Measurements from ENCODE around the gene ORAI3.

ORAI3 gene

DNA sequence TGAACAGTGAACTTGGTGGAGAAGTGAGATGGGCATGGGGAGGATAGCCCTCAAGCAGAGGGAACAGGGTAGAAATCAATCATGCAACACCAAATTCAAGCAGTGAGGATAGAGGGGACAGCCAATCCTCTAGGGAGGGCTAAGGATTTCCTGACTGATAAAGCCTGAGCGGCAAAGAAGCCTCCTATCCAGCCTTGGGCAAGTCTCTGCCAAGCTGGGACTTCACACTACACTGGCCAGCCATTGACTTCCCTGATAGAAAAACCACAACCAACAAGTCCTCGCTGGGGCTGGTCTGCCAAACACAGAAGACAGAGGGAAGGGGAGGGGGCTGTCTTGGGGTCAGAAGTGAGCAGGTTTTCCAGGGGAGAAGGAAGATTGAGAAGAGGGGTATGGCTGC lies 28.0 kb upstream of the ORAI3 start:
- Histone ChIP-seq H3K36me3 (ENCODE audit: low read depth) (no peaks in the 10 kb centered on the region), H3K4me3 (ENCODE audit: severe bottlenecking) (no peak overlapping the region), H3K27me3 (ENCODE audit: insufficient read depth, poor library complexity, severe bottlenecking) (no peaks in the 10 kb centered on the region), H3K4me1 (ENCODE audit: insufficient read depth, poor library complexity, severe bottlenecking) (peaks cover 2% of the 10 kb centered on the region), H3K9me3 (ENCODE audit: severe bottlenecking) (no peaks in the 10 kb centered on the region), H3K27ac (ENCODE audit: poor library complexity, severe bottlenecking) (no peak overlapping the region)
- TF ChIP-seq, protein P1, sequence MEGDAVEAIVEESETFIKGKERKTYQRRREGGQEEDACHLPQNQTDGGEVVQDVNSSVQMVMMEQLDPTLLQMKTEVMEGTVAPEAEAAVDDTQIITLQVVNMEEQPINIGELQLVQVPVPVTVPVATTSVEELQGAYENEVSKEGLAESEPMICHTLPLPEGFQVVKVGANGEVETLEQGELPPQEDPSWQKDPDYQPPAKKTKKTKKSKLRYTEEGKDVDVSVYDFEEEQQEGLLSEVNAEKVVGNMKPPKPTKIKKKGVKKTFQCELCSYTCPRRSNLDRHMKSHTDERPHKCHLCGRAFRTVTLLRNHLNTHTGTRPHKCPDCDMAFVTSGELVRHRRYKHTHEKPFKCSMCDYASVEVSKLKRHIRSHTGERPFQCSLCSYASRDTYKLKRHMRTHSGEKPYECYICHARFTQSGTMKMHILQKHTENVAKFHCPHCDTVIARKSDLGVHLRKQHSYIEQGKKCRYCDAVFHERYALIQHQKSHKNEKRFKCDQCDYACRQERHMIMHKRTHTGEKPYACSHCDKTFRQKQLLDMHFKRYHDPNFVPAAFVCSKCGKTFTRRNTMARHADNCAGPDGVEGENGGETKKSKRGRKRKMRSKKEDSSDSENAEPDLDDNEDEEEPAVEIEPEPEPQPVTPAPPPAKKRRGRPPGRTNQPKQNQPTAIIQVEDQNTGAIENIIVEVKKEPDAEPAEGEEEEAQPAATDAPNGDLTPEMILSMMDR (IDR thresholded peaks at IDR 0.05; ENCODE audit: poor library complexity, severe bottlenecking), result no peak
- DNase-seq (ENCODE audit: low spot score) (no peak), ATAC-seq (ENCODE audit: low read depth) (no peak)

DNA sequence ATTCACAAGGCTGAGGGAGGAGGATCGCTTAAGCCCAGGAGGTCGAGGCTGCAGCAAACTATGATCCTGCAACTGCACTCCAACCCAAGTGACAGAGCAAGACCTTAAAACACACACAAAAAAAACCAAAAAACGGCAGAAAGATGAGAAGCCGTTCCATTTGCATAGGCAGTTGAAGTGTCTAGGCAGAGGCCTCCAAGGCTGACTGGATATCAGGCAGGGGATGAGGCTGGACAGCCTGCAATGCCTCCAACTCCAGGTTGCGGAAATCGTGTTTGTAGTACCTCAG lies 27.5 kb upstream of the ORAI3 start:
- peak overlapping the region; percentile 68 for H3K27ac ChIP-seq (ENCODE audit: poor library complexity, severe bottlenecking)
- no peak for ATAC-seq (ENCODE audit: low read depth)
- H3K4me3 ChIP-seq (ENCODE audit: severe bottlenecking), result peak overlapping the region; percentile 51

DNA sequence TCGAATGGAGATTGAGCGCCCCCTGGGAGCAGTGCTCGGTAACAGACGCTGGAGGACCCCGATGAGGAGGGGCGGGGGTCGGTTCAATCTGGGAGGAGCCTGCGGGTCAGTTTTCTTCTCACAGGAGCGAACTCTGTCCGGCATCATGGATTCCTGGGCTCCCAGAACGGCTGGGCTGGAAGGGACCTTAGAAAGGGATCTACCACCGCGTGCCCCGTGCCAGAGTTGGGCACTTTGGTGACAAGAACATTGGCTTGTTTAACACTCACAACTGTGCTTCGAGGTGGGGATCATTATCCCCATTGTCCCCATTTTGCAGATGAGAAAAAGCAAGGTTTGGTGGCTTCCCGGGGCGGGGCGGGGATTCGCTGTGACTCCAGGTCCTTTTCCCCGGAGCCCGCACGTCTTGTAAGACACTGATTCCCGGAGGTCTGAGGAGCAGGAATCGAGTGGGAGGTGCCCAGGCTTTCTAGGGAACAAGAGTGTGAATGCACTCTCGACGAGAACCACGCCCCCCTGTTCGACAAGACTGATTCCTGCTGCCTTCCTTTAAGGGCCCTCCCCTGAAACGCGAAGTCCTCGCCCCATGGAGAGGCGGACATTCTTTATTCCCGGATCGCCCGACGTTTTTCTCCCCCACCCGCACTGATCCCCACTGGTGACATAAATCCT lies 27.0 kb upstream of the ORAI3 start:
- H3K4me3 ChIP-seq (ENCODE audit: severe bottlenecking), result peak overlapping the region; percentile 51
- peaks cover 2% of the 10 kb centered on the region for H3K4me1 ChIP-seq (ENCODE audit: insufficient read depth, poor library complexity, severe bottlenecking)
- DNase-seq (ENCODE audit: low spot score), result peak; percentile 91
- TF ChIP-seq, protein P1 (IDR thresholded peaks at IDR 0.05; ENCODE audit: poor library complexity, severe bottlenecking), result peak; percentile 90
- no peaks in the 10 kb centered on the region for H3K36me3 ChIP-seq (ENCODE audit: low read depth)
- peak; percentile 31 for ATAC-seq (ENCODE audit: low read depth)
- H3K27ac ChIP-seq (ENCODE audit: poor library complexity, severe bottlenecking), result peak overlapping the region; percentile 68
- no peaks in the 10 kb centered on the region for H3K9me3 ChIP-seq (ENCODE audit: severe bottlenecking)
- no peaks in the 10 kb centered on the region for H3K27me3 ChIP-seq (ENCODE audit: insufficient read depth, poor library complexity, severe bottlenecking)

More for the DNA sequence above, 27.5 kb upstream of the ORAI3 start:
- no peaks in the 10 kb centered on the region for H3K36me3 ChIP-seq (ENCODE audit: low read depth)
- no peak for DNase-seq (ENCODE audit: low spot score)
- TF ChIP-seq, protein P1 (IDR thresholded peaks at IDR 0.05; ENCODE audit: poor library complexity, severe bottlenecking), result no peak
- no peaks in the 10 kb centered on the region for H3K9me3 ChIP-seq (ENCODE audit: severe bottlenecking)
- peaks cover 2% of the 10 kb centered on the region for H3K4me1 ChIP-seq (ENCODE audit: insufficient read depth, poor library complexity, severe bottlenecking)
- no peaks in the 10 kb centered on the region for H3K27me3 ChIP-seq (ENCODE audit: insufficient read depth, poor library complexity, severe bottlenecking)

DNA sequence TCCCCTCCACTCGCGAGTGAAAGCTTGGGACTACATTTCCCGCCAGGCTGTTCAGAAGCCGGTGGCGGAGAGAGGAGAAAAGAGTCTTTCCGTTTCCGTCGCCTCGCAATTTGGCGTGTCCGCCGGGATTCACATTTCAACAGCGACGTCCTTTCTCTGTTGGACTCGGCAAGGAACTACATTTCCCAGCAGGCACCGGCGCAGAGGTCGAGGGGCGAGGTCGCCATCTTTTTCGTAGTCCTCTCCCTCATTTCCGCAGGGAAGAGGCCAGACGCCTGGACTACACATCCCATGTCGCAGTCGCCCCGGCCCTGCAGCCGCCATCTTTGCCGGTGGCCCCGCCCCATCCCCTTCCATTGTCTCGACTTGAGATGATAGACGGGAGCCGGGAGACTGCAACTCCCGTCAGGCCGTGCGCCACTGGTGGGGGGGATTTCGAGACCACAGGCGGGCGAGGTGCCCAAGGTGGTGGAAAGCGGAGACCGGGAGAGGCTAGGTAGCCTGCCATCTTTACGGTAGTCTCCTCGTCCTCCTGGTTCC lies 26.4 kb upstream of the ORAI3 start:
- TF ChIP-seq, protein P1 (IDR thresholded peaks at IDR 0.05; ENCODE audit: poor library complexity, severe bottlenecking), result no peak
- DNase-seq (ENCODE audit: low spot score), result peak; percentile 99
- ATAC-seq (ENCODE audit: low read depth), result peak; percentile 77
- Histone ChIP-seq H3K4me1 (ENCODE audit: insufficient read depth, poor library complexity, severe bottlenecking) (peaks cover 2% of the 10 kb centered on the region), H3K27ac (ENCODE audit: poor library complexity, severe bottlenecking) (peak overlapping the region; percentile 68), H3K36me3 (ENCODE audit: low read depth) (no peaks in the 10 kb centered on the region), H3K4me3 (ENCODE audit: severe bottlenecking) (peak overlapping the region; percentile 51), H3K27me3 (ENCODE audit: insufficient read depth, poor library complexity, severe bottlenecking) (no peaks in the 10 kb centered on the region), H3K9me3 (ENCODE audit: severe bottlenecking) (no peaks in the 10 kb centered on the region)

DNA sequence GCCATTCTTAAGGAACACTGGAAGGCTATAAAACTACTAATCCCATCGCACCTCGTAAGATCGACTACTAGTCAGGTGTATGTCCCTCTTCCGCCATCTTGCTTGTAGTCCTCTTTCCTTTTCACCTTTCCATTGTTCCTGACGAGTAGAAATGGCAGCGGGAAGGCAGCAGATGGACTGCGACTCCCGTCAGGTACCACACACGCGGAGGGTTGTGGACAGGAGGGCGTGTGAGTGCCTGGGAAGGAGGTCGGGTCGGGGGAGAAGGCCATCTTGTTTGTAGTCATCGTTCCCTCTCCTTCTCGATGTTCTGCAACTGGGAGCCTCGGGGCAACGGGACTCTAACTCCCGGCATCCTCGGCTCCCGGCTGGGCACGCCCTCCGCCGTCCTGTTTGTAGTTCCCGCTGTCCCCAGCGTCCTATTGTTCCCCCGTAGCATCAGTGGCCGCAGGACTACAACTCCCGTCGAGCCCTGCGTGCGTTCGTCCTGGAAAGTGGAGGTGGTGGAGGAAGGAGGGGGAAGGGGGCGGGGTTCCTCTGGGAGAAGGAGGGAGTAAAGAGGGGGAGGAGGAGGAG lies 25.8 kb upstream of the ORAI3 start:
- peaks cover 2% of the 10 kb centered on the region for H3K4me1 ChIP-seq (ENCODE audit: insufficient read depth, poor library complexity, severe bottlenecking)
- H3K27ac ChIP-seq (ENCODE audit: poor library complexity, severe bottlenecking), result peak overlapping the region; percentile 68
- H3K36me3 ChIP-seq (ENCODE audit: low read depth), result no peaks in the 10 kb centered on the region
- H3K27me3 ChIP-seq (ENCODE audit: insufficient read depth, poor library complexity, severe bottlenecking), result no peaks in the 10 kb centered on the region
- TF ChIP-seq, protein P1 (IDR thresholded peaks at IDR 0.05; ENCODE audit: poor library complexity, severe bottlenecking), result no peak
- DNase-seq (ENCODE audit: low spot score), result peak; percentile 99
- no peaks in the 10 kb centered on the region for H3K9me3 ChIP-seq (ENCODE audit: severe bottlenecking)
- peak overlapping the region; percentile 51 for H3K4me3 ChIP-seq (ENCODE audit: severe bottlenecking)
- peak; percentile 76 for ATAC-seq (ENCODE audit: low read depth)

Measured in RWPE2 (cell line).